ENCODE data around the gene PLP1. TPM values are rescaled to one million over a fixed set of nuclear protein-coding genes. Genes with fewer than 3 reads are reported as not detected.

Gene PLP1
- total and polyA plus RNA-seq, 9 of the 15 experiments (the other 6 are each of a cell fraction or from before 2014, with no cell fraction given): not detected

DNA sequence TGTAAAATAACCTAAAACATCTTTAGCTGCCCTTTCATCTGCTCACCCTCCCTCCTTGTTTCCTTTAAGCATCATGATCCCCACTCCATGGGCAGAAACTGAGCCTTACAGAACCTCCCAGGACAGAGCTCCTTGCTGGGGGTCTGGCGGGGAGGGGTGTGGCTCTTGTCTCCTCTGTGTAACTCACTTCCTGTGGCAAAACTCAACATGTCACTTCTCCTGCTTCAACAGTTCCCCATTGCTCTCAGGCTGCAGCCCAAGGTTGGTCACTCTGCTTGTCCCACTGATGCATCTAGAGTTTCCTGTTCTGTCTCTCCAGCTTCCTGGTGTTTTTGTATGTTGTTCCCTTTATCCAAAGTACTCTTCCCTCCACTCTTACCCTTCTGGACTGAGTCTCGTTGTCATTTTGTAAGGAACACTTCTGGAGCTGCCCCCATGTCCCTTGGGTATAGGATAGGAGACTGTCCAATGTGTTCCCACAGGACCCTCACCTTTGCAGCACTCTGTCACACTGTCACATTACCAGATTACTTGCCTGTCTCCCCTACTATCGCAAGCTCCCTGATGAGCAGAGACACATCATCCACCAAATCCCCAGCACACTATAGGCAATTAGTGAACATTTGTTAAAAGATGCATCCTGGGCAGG is 46.4 kb upstream of the PLP1 start:
- in situ Hi-C loops (cut with MboI): no loop called here
- Histone ChIP-seq H3K4me1 (replicated peaks in 1 of 2; ENCODE audit: control insufficient read depth in 2 of 2, insufficient read depth in 2 of 2, low read length in 2 of 2) (no peaks in the 10 kb centered on the region), H3K9ac (ENCODE audit: insufficient read depth in 1 of 2, low read depth in 2 of 2, low read length in 2 of 2) (no peak overlapping the region), H3K9me1 (ENCODE audit: control insufficient read depth, insufficient read depth, low read length) (no peaks in the 10 kb centered on the region), H3K9me3 (replicated peaks; ENCODE audit: control insufficient read depth, insufficient read depth, low read depth, low read length) (no peaks in the 10 kb centered on the region), H3K36me3 (ENCODE audit: control insufficient read depth, insufficient read depth, low read length) (no peaks in the 10 kb centered on the region), H4K20me1 (replicated peaks; ENCODE audit: control insufficient read depth, insufficient read depth, low read length) (no peaks in the 10 kb centered on the region), H3K27me3 (ENCODE audit: control insufficient read depth in 2 of 2, insufficient read depth in 2 of 2, low read length in 2 of 2) (peaks cover 2 to 48% of the 10 kb centered on the region in 2 experiments; a peak in 3 of 5 replicates), H2AFZ (ENCODE audit: low read depth, low read length) (no peak overlapping the region), H3K79me2 (ENCODE audit: control insufficient read depth, insufficient read depth, low read length) (no peaks in the 10 kb centered on the region), H3K4me2 (ENCODE audit: insufficient read depth, low read length) (no peak overlapping the region), H3K27ac (ENCODE audit: extremely low read depth, low read depth, low read length) (no peak overlapping the region), H3K4me3 (no peak overlapping the region)
- FAIRE-seq (no peak), DNase-seq (ENCODE audit: extremely low read depth in 1 of 4, low spot score in 3 of 4) (no peak), ATAC-seq (no peak)
- WGBS (ENCODE audit: insufficient coverage, low coverage, missing lambda C conversion rate): 6% methylated on average over 3 of the region's 3 CpGs
- TF ChIP-seq RBBP5 (IDR thresholded peaks at IDR 0.05; ENCODE audit: borderline replicate concordance, insufficient read depth, low read length, poor library complexity, severe bottlenecking) (no peak), KAT8 (IDR thresholded peaks at IDR 0.05; ENCODE audit: low read depth) (no peak), STAT5B (CRISPR knock-in tag; IDR thresholded peaks at IDR 0.05) (no peak), RBM14 (IDR thresholded peaks at IDR 0.05; ENCODE audit: borderline replicate concordance, insufficient read depth, low read depth, low read length) (no peak), CXXC5 (CRISPR knock-in tag; IDR thresholded peaks at IDR 0.05) (no peak), GABPB1 (CRISPR knock-in tag; IDR thresholded peaks at IDR 0.05) (no peak), CBX8 (IDR thresholded peaks at IDR 0.05; ENCODE audit: borderline replicate concordance, extremely low read depth, low read depth, low read length, poor library complexity, severe bottlenecking) (no peak), TAF15 (IDR thresholded peaks at IDR 0.05; ENCODE audit: low read depth, low read length) (no peak), POLR2A (conservative IDR thresholded peaks at IDR 0.05) (no peak)
- TF ChIP-seq, protein P1, sequence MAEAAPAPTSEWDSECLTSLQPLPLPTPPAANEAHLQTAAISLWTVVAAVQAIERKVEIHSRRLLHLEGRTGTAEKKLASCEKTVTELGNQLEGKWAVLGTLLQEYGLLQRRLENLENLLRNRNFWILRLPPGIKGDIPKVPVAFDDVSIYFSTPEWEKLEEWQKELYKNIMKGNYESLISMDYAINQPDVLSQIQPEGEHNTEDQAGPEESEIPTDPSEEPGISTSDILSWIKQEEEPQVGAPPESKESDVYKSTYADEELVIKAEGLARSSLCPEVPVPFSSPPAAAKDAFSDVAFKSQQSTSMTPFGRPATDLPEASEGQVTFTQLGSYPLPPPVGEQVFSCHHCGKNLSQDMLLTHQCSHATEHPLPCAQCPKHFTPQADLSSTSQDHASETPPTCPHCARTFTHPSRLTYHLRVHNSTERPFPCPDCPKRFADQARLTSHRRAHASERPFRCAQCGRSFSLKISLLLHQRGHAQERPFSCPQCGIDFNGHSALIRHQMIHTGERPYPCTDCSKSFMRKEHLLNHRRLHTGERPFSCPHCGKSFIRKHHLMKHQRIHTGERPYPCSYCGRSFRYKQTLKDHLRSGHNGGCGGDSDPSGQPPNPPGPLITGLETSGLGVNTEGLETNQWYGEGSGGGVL (CRISPR knock-in tag; IDR thresholded peaks at IDR 0.05): no peak
- TF ChIP-seq, protein P2, sequence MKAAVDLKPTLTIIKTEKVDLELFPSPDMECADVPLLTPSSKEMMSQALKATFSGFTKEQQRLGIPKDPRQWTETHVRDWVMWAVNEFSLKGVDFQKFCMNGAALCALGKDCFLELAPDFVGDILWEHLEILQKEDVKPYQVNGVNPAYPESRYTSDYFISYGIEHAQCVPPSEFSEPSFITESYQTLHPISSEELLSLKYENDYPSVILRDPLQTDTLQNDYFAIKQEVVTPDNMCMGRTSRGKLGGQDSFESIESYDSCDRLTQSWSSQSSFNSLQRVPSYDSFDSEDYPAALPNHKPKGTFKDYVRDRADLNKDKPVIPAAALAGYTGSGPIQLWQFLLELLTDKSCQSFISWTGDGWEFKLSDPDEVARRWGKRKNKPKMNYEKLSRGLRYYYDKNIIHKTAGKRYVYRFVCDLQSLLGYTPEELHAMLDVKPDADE (conservative IDR thresholded peaks at IDR 0.05; ENCODE audit: control insufficient read depth, low read depth, low read length): no peak
- TF ChIP-seq, protein P3, sequence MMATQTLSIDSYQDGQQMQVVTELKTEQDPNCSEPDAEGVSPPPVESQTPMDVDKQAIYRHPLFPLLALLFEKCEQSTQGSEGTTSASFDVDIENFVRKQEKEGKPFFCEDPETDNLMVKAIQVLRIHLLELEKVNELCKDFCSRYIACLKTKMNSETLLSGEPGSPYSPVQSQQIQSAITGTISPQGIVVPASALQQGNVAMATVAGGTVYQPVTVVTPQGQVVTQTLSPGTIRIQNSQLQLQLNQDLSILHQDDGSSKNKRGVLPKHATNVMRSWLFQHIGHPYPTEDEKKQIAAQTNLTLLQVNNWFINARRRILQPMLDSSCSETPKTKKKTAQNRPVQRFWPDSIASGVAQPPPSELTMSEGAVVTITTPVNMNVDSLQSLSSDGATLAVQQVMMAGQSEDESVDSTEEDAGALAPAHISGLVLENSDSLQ (IDR thresholded peaks at IDR 0.05): no peak
- BruUV-seq (replicated peaks): no TSS peak
- intact Hi-C loops (cut with micrococcal nuclease): no loop called here
- POLR2A ChIA-PET: interaction anchor here (0.6 to 1.4 kb wide), 2 partner anchors 9 to 62 kb away, joined by 3 to 5 read pairs; no protein-coding TSS in a partner anchor
- CTCF ChIA-PET (ENCODE audit: low intra/inter-chr PET ratio): no interaction called here
